ENCODE measurements around the gene ZNF48.

The ZNF48 gene

GRCh38 chr16:30407804-30408534 lies 12.7 kb downstream of the ZNF48 start:
- no peak for DNase-seq

GRCh38 chr16:30409125-30410060 lies 14.2 kb downstream of the ZNF48 start:
- DNase-seq: peak; percentile 96

DNA sequence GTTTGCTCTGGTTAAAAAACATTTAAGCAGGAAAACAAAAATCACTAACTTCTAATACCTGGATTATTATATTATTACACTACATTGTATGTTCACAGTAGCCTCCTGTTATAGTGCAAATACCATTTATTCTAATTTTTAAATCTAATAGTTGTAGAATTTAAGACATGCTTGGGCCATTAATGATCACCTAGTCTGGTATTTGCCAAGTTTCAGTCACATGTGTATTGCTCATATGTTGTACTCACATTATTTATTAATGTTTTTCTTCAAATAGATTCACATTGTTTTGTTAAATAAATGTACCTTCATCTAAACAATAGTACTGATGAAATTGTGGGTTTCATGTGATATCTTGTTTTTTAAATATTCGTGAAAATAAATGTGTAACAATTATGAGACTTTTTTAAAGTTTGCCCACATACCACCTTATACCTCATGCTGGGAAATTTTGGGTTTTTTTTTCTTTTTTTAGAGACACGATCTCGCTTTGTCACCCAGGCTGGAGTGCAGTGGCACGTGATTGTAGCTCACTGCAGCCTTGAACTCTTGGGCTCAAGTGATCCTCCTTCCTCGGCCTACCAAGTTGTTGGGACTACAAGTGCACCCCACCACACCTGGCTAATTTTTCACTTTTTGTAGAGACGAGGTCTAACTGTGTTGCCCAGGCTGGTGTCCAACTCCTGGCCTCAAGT lies 18.0 kb downstream of the ZNF48 start:
- no peak for DNase-seq

GRCh38 chr16:30414159-30414558 lies 18.9 kb downstream of the ZNF48 start:
- DNase-seq: no peak

- no peak for DNase-seq
Observed at GRCh38 chr16:30416047-30416603, 20.9 kb downstream of the ZNF48 start.

- no peak for DNase-seq
Observed at GRCh38 chr16:30416624-30417528, 21.7 kb downstream of the ZNF48 start.

DNA sequence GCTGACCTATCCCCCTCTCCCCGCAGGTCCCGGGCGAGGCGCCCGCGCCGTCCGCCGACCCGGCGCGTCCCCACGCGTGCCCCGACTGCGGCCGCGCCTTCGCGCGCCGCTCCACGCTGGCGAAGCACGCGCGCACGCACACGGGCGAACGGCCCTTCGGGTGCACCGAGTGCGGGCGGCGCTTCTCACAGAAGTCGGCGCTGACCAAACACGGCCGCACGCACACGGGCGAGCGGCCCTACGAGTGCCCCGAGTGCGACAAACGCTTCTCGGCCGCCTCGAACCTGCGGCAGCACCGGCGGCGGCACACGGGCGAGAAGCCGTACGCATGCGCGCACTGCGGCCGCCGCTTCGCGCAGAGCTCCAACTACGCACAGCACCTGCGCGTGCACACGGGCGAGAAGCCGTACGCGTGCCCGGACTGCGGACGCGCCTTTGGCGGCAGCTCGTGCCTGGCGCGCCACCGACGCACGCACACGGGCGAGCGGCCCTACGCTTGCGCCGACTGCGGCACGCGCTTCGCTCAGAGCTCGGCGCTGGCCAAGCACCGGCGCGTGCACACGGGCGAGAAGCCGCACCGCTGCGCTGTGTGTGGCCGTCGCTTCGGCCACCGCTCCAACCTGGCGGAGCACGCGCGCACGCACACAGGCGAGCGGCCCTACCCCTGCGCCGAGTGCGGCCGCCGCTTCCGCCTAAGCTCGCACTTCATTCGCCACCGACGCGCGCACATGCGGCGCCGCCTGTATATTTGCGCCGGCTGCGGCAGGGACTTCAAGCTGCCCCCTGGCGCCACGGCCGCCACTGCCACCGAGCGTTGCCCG lies 22.5 kb downstream of the ZNF48 start:
- peak; percentile 84 for DNase-seq

DNA sequence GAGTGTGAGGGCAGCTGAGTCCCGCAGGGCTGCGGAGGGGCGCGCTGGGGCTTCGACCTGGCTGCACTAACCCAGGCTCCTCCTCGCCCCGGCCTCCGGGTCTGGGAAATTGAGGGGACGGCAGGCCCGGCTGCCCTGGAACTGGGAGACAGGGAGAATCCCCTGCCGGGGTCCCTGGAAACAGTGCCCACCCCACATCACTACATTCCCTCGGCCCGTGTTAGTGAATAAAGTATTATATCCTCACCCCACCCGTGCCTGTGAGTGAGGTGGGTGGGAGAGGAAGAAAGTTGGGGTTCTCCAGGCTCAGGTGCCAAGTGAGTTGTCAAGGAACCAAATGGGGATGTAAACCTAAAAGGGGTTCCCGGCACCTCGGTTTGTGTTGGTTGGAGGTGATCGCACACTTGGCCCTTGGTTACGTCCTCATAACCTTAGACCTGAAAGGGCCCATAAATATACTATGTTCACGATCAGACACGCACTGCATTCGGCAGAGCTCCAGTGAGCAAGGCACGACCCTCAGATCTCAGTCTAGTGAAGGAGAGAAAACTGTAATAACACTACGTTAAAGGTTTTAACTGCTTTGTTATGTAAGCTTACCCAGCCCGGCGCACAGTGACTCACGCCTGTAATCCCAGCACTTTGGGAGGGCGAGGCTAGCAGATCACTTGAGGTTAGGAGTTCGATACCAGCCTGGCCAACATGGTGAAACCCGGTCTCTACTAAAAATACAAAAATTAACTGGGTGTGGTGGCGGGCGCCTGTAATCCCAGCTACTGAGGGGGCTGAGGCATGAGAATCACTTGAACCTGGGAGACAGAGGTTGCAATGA lies 23.3 kb downstream of the ZNF48 start:
- no peak for DNase-seq

DNA sequence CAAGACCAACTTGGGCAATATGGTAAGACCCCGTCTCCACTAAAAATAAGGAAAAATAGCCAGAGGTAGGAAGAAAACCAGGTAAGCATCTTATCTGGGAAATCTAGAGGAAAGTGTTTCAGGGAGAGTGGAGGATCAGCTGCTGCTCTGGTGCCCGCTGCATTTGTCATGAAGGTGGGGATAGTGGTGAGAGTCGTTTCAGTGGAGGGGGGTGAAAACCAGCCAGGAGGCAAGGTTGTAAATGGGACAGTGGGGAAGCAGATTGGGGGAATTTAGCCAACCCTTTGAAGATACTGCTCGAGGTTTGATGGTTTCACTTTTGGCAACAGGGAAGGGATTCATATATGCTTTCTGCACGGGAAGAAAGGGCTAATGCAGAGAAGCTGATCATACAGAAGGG lies 25.8 kb downstream of the ZNF48 start:
- no peak for DNase-seq

DNA sequence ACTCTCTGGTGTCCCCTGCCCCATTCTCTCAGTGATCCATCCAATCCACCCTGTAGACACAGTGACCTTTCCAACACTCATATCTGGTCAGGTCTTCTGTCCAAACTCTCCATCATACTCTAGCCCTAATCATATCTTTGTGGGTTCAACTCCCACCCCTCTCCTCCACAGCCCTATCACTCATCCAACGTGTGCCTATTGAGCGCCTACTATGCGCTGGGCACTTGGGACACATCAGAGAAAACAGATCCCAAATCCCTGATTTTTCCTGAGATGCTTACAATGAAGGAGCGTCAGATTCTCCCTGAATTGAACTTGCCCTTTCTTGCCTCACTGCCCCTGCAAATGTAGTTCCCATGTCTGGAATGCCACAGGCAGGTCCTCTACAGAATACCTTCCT lies 32.8 kb downstream of the ZNF48 start:
- DNase-seq: no peak

- no peak for DNase-seq
Observed at GRCh38 chr16:30429418-30429677, 34.1 kb downstream of the ZNF48 start.

- DNase-seq: peak; percentile 94
Observed at GRCh38 chr16:30429678-30430427, 34.6 kb downstream of the ZNF48 start, which contains the start of gene DCTPP1. Gene DCTPP1 (minus strand): TSS chr16:30430030. CDS start chr16:30429980, 50 bp downstream.

DNA sequence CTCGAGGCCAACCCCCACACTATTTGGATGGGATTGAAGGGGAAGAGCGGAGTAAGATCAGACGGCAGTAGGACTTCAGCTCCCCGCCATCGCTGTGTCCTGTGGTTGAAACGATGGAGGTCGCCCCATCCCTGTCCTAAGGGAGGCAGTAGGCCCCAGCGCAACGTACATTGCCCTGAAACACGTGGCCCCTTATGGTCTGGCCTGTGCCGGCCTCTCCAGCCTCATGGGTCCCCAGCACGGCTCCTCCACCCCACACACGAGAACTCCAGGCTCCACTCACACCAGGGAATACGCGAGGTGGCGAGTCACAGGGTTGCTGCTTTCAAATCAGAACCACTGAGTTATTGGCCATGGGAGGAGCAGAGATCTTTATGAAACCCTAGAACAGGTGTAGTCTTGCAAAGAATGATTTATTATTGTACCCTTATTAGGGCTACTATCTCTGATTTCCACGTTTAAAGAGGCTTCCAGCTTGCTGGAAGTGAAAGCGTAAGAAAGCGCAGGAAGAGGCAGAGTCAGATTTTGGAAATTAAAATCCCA lies 35.3 kb downstream of the ZNF48 start:
- no peak for DNase-seq

GRCh38 chr16:30434852-30435251 lies 39.6 kb downstream of the ZNF48 start:
- DNase-seq: no peak

- no peak for DNase-seq
Observed at GRCh38 chr16:30437511-30438046, 42.4 kb downstream of the ZNF48 start.

- no peak for DNase-seq
Observed at GRCh38 chr16:30438835-30439234, 43.6 kb downstream of the ZNF48 start.

DNA sequence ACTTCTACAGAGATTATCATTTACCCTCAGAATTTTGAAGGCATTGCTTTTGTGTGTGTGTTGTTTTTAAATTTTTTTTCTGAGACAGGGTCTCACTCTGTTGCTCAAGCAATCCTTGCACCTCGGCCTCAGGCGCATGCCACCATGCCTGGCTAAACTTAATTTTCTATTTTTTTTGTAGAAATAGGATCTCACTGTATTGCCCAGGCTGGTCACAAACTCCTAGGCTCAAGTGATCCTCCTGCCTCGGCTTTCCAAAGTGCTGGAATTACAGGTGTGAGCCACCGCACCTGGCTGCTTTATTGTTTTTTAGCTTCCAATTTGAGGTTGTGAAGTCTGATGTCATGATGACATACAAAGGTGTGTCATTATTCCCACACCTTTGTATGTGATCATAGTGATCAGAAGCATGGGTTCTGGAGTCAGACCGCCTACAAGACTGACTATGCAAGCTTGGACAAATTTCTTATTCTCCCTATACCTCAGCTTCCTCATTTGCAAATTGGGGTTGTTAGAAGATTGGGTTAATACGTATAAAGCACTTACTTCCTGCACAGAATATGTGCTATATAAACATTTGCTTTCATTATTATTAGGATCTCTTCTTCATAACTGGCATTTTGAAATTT lies 44.6 kb downstream of the ZNF48 start:
- no peak for DNase-seq

DNA sequence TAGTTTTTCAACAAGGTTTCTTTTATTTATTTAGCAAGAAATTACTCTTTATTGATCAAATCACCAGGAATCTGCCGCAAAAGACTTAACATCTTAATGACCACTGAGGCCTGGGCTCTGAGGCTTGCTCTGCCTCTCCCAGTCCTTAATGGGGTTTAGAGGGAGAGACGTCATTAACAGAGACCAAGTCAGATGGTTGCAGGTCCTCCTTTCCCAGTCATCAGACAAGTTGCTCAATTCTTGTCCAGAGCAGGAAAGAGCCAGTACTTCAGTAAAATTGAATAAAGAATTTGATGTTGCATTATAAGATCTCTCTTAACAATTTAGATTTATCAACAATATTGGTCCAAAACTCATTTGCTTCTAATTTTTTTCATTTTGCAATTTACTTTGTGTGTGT lies 48.4 kb downstream of the ZNF48 start:
- no peak for DNase-seq
